ENCODE data around the gene SLC10A7. TPM values are rescaled to one million over a fixed set of nuclear protein-coding genes. Genes with fewer than 3 reads are reported as not detected.

Gene SLC10A7
- polyA plus RNA-seq, 1 donor (not counting 4 experiments of a cell fraction or from before 2014, with no cell fraction given): 12.7 TPM

DNA sequence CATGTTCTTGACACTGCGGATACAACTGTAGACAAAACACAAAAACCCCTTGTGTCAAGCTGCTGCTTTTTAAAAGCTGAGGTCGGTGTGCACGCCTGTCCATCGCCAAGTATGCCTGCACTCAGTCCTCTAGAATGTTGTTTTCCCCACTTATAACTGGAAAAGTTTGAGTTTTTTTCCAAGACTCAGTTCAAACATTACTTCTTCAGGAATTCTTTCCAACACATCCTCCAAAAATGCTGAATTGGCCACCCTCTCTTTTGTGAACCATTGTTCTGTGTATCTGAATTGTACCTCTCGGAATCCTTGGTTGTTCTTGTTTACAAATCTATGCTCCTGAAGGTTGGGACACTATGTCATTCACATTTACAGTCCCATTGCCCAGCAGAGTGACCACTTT lies 212.8 kb downstream of the SLC10A7 start:
- Histone ChIP-seq H3K9ac (ENCODE audit: control insufficient read depth, extremely low read depth, insufficient read depth, low read length) (no peak overlapping the region), H3K79me2 (ENCODE audit: control insufficient read depth, insufficient read depth, low read length) (no peaks in the 10 kb centered on the region), H3K27ac (ENCODE audit: control insufficient read depth, insufficient read depth, low read length) (no peak overlapping the region), H2AFZ (ENCODE audit: control insufficient read depth, low read length) (no peak overlapping the region), H3K4me3 (ENCODE audit: control insufficient read depth in 2 of 3, extremely low read depth in 1 of 3, insufficient read depth in 2 of 3, low read depth in 1 of 3, low read length in 3 of 3) (no peak overlapping the region), H3K4me2 (ENCODE audit: control insufficient read depth, extremely low read depth, insufficient read depth, low read depth, low read length) (no peak overlapping the region), H3K9me3 (ENCODE audit: control insufficient read depth, low read depth, low read length) (no peaks in the 10 kb centered on the region), H3K9me1 (ENCODE audit: control insufficient read depth, extremely low read depth, insufficient read depth, low read length) (no peaks in the 10 kb centered on the region), H3K27me3 (ENCODE audit: control insufficient read depth, extremely low read depth, insufficient read depth, low read length) (no peaks in the 10 kb centered on the region), H4K20me1 (ENCODE audit: control insufficient read depth, extremely low read depth, insufficient read depth, low read length) (no peaks in the 10 kb centered on the region), H3K36me3 (ENCODE audit: control insufficient read depth in 2 of 2, extremely low read depth in 1 of 2, insufficient read depth in 2 of 2, low read length in 2 of 2) (no peaks in the 10 kb centered on the region), H3K4me1 (ENCODE audit: control insufficient read depth, extremely low read depth, insufficient read depth, low read length) (no peaks in the 10 kb centered on the region)
- FAIRE-seq (no peak), DNase-seq (ENCODE audit: low read depth, low spot score) (no peak)
- no peak for TF ChIP-seq CTCF (optimal IDR thresholded peaks at IDR 0.05 in 1 of 3, IDR thresholded peaks at IDR 0.05 in 1 of 3, conservative IDR thresholded peaks at IDR 0.05 in 1 of 3; ENCODE audit: extremely low read depth in 1 of 3, insufficient read depth in 2 of 3, low read length in 3 of 3)
- TF ChIP-seq EZH2 (IDR thresholded peaks at IDR 0.05; ENCODE audit: low read length): no peak
- dilution Hi-C loops (cut with MboI; ENCODE audit: extremely low pct_ligation_motif_present, low sequenced_read_pairs): no loop called here

- no peaks in the 10 kb centered on the region for H3K9me1 ChIP-seq (ENCODE audit: control insufficient read depth, extremely low read depth, insufficient read depth, low read length)
Measured at GRCh38 chr4:146302822-146303221, 218.9 kb downstream of the SLC10A7 start.

More at GRCh38 chr4:146302822-146303221, 218.9 kb downstream of the SLC10A7 start:
- DNase-seq (ENCODE audit: low read depth, low spot score) (no peak), FAIRE-seq (no peak)
- H3K4me1 ChIP-seq (ENCODE audit: control insufficient read depth, extremely low read depth, insufficient read depth, low read length): no peaks in the 10 kb centered on the region
- no peak overlapping the region for H3K9ac ChIP-seq (ENCODE audit: control insufficient read depth, extremely low read depth, insufficient read depth, low read length)
- dilution Hi-C loops (cut with MboI; ENCODE audit: extremely low pct_ligation_motif_present, low sequenced_read_pairs): no loop called here
- H3K79me2 ChIP-seq (ENCODE audit: control insufficient read depth, insufficient read depth, low read length): no peaks in the 10 kb centered on the region
- no peaks in the 10 kb centered on the region for H3K36me3 ChIP-seq (ENCODE audit: control insufficient read depth in 2 of 2, extremely low read depth in 1 of 2, insufficient read depth in 2 of 2, low read length in 2 of 2)
- no peak overlapping the region for H3K4me2 ChIP-seq (ENCODE audit: control insufficient read depth, extremely low read depth, insufficient read depth, low read depth, low read length)
- TF ChIP-seq EZH2 (IDR thresholded peaks at IDR 0.05; ENCODE audit: low read length) (no peak), CTCF (optimal IDR thresholded peaks at IDR 0.05 in 1 of 3, IDR thresholded peaks at IDR 0.05 in 1 of 3, conservative IDR thresholded peaks at IDR 0.05 in 1 of 3; ENCODE audit: extremely low read depth in 1 of 3, insufficient read depth in 2 of 3, low read length in 3 of 3) (no peak)
- no peaks in the 10 kb centered on the region for H3K27me3 ChIP-seq (ENCODE audit: control insufficient read depth, extremely low read depth, insufficient read depth, low read length)
- H2AFZ ChIP-seq (ENCODE audit: control insufficient read depth, low read length): no peak overlapping the region
- H3K4me3 ChIP-seq (ENCODE audit: control insufficient read depth in 2 of 3, extremely low read depth in 1 of 3, insufficient read depth in 2 of 3, low read depth in 1 of 3, low read length in 3 of 3): no peak overlapping the region
- no peak overlapping the region for H3K27ac ChIP-seq (ENCODE audit: control insufficient read depth, insufficient read depth, low read length)
- no peaks in the 10 kb centered on the region for H3K9me3 ChIP-seq (ENCODE audit: control insufficient read depth, low read depth, low read length)
- H4K20me1 ChIP-seq (ENCODE audit: control insufficient read depth, extremely low read depth, insufficient read depth, low read length): no peaks in the 10 kb centered on the region

Measured in keratinocyte (primary cell).